Liver (tissue), 9 donors: ENCODE measurements around the gene RAD9B. TPM values are rescaled to one million over a fixed set of nuclear protein-coding genes. Genes with fewer than 3 reads are reported as not detected.

Experiments used
- DNase-seq: peaks from one replicate; pipeline ENCODE4 v3.0.0-alpha.2; 2017; ENCODE audit warnings: low spot score
- H3K27ac ChIP-seq, 2 donors: one replicate each; pipeline ENCODE4 v1.7.0; 2013; ENCODE audit warnings: inconsistent platforms in 2 of 2, low read length in 2 of 2, control low read depth in 1 of 2, low read depth in 1 of 2, mild to moderate bottlenecking in 1 of 2
- H3K27me3 ChIP-seq, 4 donors: one replicate each; pipeline versions ENCODE4 v1.6.1 to v1.7.0; 2013; ENCODE audit warnings: low read length in 3 of 4, inconsistent platforms in 1 of 4, mild to moderate bottlenecking in 1 of 4, moderate library complexity in 1 of 4; ENCODE audit not compliant: control insufficient read depth in 4 of 4, insufficient read depth in 4 of 4
- H3K36me3 ChIP-seq, 4 donors: one replicate each; pipeline versions ENCODE4 v1.6.1 to v1.7.0; 2013; ENCODE audit warnings: low read length in 3 of 4, mild to moderate bottlenecking in 3 of 4, low read depth in 1 of 4, moderate library complexity in 1 of 4; ENCODE audit not compliant: control insufficient read depth in 4 of 4, insufficient read depth in 3 of 4
- H3K4me1 ChIP-seq, 4 donors: one replicate each; pipeline versions ENCODE4 v1.6.1 to v1.7.0; 2013; ENCODE audit warnings: low read length in 3 of 4, mild to moderate bottlenecking in 3 of 4, moderate library complexity in 1 of 4; ENCODE audit not compliant: control insufficient read depth in 4 of 4, insufficient read depth in 4 of 4
- H3K4me3 ChIP-seq, 3 donors: one replicate each; pipeline versions ENCODE4 v1.6.1 to v1.7.0; 2013; ENCODE audit warnings: low read length in 3 of 3, control low read depth in 1 of 3, low read depth in 1 of 3, mild to moderate bottlenecking in 1 of 3
- H3K9ac ChIP-seq, 2 donors: one replicate each; pipeline ENCODE4 v1.7.0; 2013; ENCODE audit warnings: low read length in 2 of 2, mild to moderate bottlenecking in 2 of 2, moderate library complexity in 2 of 2, control low read depth in 1 of 2, low read depth in 1 of 2
- H3K9me3 ChIP-seq, 4 donors: one replicate each; pipeline versions ENCODE4 v1.6.1 to v1.7.0; 2013; ENCODE audit warnings: low read length in 3 of 4; ENCODE audit not compliant: control insufficient read depth in 4 of 4
- EGR1 ChIP-seq, 2 donors: IDR thresholded peaks; 2 replicates each; pipeline ENCODE4 v1.6.1; 2016 to 2018; ENCODE audit warnings: antibody characterized with exemption in 2 of 2, low read depth in 2 of 2
- FOXA1 ChIP-seq: IDR thresholded peaks from 2 replicates; pipeline ENCODE4 v1.6.1; 2016; ENCODE audit warnings: antibody characterized with exemption
- FOXA2 ChIP-seq: IDR thresholded peaks from 2 replicates; pipeline ENCODE4 v1.6.1; 2016; ENCODE audit warnings: antibody characterized with exemption
- GABPA ChIP-seq, 2 donors: IDR thresholded peaks in 1 of 2; conservative IDR thresholded peaks in 1 of 2; 2 replicates each; pipeline ENCODE4 v1.6.1; 2016; ENCODE audit warnings: antibody characterized with exemption in 2 of 2, mild to moderate bottlenecking in 1 of 2, moderate library complexity in 1 of 2
- HNF4G ChIP-seq: IDR thresholded peaks from 2 replicates; pipeline ENCODE4 v1.6.1; 2016; ENCODE audit warnings: antibody characterized with exemption
- JUND ChIP-seq, 2 donors: IDR thresholded peaks; 2 replicates each; pipeline ENCODE4 v1.6.1; 2016; ENCODE audit warnings: antibody characterized with exemption in 2 of 2
- NR2F2 ChIP-seq: IDR thresholded peaks from 2 replicates; pipeline ENCODE4 v1.6.1; 2016; ENCODE audit warnings: antibody characterized with exemption
- RAD21 ChIP-seq, 2 donors: IDR thresholded peaks; 2 replicates each; pipeline ENCODE4 v1.6.1; 2016; ENCODE audit warnings: antibody characterized with exemption in 2 of 2, mild to moderate bottlenecking in 2 of 2
- RXRA ChIP-seq, 2 donors: IDR thresholded peaks; 2 replicates each; pipeline ENCODE4 v1.6.1; 2017 to 2018; ENCODE audit warnings: antibody characterized with exemption in 2 of 2, mild to moderate bottlenecking in 1 of 2
- SP1 ChIP-seq: IDR thresholded peaks from 2 replicates; pipeline ENCODE4 v1.6.1; 2018; ENCODE audit warnings: antibody characterized with exemption, mild to moderate bottlenecking
- TAF1 ChIP-seq: conservative IDR thresholded peaks from 2 replicates; pipeline ENCODE4 v1.6.1; 2016; ENCODE audit warnings: antibody characterized with exemption, mild to moderate bottlenecking
- YY1 ChIP-seq: IDR thresholded peaks from 2 replicates; pipeline ENCODE4 v1.6.1; 2016; ENCODE audit warnings: antibody characterized with exemption, mild to moderate bottlenecking
- WGBS: extraction: QIAGEN DNeasy Blood & Tissue Kit; methylation state at CpG from one replicate; pipeline ENCODE4 v1.1.7; 2013; 5-methylcytosine and 5-hydroxymethylcytosine counted together
- polyA plus RNA-seq, 2 donors: library from polyadenylated mRNA; stranded (reverse) in 1 of 2; unstranded in 1 of 2; fragments of 200-250 nt in 1 of 2; fragments of >200 nt in 1 of 2; fragmentation: Nextera tagmentation in 1 of 2; extraction: Ambion mirVana in 1 of 2; gene quantifications; one replicate each; pipeline versions ENCODE4 v1.2.1 to v1.2.3, GENCODE V29; 2013 to 2015
- total RNA-seq, 2 donors: library from RNA; depleted of rRNA; stranded (reverse); fragments of >200 nt; gene quantifications; one replicate each; pipeline ENCODE4 v1.2.3, GENCODE V29; 2014
- TF ChIP-seq, protein P1 (sequence below): IDR thresholded peaks from 2 replicates; pipeline ENCODE4 v1.6.1; 2016; ENCODE audit warnings: antibody characterized with exemption
- TF ChIP-seq, protein P2 (sequence below): IDR thresholded peaks from 2 replicates; pipeline ENCODE4 v1.6.1; 2016; ENCODE audit warnings: antibody characterized with exemption
- TF ChIP-seq, protein P3 (sequence below): fragments of 150-350 bp; IDR thresholded peaks from 2 replicates; pipeline ENCODE4 v1.5.1; 2017; ENCODE audit warnings: improper control_type of control experiment, low read depth, low read length; ENCODE audit not compliant: missing input control
- TF ChIP-seq, protein P4 (sequence below): IDR thresholded peaks from 2 replicates; pipeline ENCODE4 v1.6.1; 2016; ENCODE audit warnings: antibody characterized with exemption
- donor health status: healthy.
- donor health status: healthy.
- donor health status: healthy.
- donor health status: healthy.
- donor health status: healthy.

RAD9B gene
- total and polyA plus RNA-seq, 4 donors, result 0.14 to 0.56 (median 0.28) TPM

DNA sequence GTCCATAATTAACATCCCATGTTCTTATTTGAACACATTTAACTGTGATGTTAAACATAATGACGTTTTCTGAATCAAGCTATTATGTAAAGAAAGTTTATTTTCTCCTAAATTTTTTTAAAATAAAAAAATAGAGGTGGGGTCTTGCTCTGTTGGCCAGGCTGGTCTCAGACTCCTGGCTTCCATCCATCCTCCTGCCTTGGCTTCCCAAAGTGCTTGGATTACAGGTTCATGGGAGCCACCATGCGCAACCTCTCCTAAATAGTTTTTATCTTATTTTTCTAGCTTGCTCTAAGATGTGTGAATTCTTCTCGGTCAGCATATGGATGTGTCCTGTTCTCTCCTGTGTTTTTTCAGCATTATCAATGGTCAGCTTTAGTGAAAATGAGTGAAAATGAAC, 3.2 kb downstream of the RAD9B start:
- 80% methylated on average over 3 of the region's 3 CpGs for WGBS
- H3K9ac ChIP-seq, result no peak overlapping the region

DNA sequence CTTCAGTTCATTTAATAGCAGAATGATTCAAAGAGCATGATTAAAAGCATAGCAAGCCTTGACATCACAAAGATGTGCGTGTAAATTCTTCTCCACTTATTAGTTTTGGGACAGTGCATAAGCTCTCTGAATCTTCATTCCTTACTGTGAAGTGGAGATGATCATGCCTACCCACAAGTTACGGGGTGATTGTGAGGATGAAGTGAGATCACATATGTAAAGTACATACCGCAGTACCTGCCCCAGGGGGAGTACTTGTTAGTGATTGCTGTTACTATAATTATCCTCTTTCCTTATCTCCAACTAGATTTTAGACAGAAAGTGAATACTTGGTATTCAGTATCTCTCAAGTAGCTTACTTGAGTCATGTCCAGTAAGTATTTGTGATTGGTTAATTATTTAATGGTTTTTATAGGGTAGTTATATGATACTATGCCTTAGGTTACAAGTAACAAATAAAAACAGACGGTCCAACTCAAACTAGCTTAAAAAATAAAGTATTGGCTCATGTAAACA, 6.0 kb downstream of the RAD9B start:
- WGBS, result 95% methylated on average over 4 of the region's 4 CpGs

More for the DNA sequence above, 3.2 kb downstream of the RAD9B start:
- Histone ChIP-seq H3K27ac (no peak overlapping the region), H3K36me3 (no peaks in the 10 kb centered on the region), H3K4me3 (no peak overlapping the region), H3K4me1 (peaks cover 6 to 17% (median 12%) of the 10 kb centered on the region in 4 donors), H3K9me3 (no peaks in the 10 kb centered on the region), H3K27me3 (no peaks in the 10 kb centered on the region)
- DNase-seq, result no peak
- TF ChIP-seq FOXA2 (no peak), GABPA (IDR thresholded peaks at IDR 0.05 in 1 of 2, conservative IDR thresholded peaks at IDR 0.05 in 1 of 2) (no peak), NR2F2 (no peak), YY1 (no peak), TAF1 (no peak), FOXA1 (no peak), EGR1 (IDR thresholded peaks at IDR 0.05; ENCODE audit: low read depth in 2 of 2) (no peak)
- TF ChIP-seq, protein P1, sequence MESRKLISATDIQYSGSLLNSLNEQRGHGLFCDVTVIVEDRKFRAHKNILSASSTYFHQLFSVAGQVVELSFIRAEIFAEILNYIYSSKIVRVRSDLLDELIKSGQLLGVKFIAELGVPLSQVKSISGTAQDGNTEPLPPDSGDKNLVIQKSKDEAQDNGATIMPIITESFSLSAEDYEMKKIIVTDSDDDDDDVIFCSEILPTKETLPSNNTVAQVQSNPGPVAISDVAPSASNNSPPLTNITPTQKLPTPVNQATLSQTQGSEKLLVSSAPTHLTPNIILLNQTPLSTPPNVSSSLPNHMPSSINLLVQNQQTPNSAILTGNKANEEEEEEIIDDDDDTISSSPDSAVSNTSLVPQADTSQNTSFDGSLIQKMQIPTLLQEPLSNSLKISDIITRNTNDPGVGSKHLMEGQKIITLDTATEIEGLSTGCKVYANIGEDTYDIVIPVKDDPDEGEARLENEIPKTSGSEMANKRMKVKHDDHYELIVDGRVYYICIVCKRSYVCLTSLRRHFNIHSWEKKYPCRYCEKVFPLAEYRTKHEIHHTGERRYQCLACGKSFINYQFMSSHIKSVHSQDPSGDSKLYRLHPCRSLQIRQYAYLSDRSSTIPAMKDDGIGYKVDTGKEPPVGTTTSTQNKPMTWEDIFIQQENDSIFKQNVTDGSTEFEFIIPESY, result no peak
- TF ChIP-seq, protein P2, sequence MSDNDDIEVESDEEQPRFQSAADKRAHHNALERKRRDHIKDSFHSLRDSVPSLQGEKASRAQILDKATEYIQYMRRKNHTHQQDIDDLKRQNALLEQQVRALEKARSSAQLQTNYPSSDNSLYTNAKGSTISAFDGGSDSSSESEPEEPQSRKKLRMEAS, result no peak
- TF ChIP-seq, protein P3, sequence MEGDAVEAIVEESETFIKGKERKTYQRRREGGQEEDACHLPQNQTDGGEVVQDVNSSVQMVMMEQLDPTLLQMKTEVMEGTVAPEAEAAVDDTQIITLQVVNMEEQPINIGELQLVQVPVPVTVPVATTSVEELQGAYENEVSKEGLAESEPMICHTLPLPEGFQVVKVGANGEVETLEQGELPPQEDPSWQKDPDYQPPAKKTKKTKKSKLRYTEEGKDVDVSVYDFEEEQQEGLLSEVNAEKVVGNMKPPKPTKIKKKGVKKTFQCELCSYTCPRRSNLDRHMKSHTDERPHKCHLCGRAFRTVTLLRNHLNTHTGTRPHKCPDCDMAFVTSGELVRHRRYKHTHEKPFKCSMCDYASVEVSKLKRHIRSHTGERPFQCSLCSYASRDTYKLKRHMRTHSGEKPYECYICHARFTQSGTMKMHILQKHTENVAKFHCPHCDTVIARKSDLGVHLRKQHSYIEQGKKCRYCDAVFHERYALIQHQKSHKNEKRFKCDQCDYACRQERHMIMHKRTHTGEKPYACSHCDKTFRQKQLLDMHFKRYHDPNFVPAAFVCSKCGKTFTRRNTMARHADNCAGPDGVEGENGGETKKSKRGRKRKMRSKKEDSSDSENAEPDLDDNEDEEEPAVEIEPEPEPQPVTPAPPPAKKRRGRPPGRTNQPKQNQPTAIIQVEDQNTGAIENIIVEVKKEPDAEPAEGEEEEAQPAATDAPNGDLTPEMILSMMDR, result no peak

More for the DNA sequence above, 6.0 kb downstream of the RAD9B start:
- TF ChIP-seq RXRA (IDR thresholded peaks at IDR 0.05), result no peak
- TF ChIP-seq RAD21 (IDR thresholded peaks at IDR 0.05), result no peak
- no peak for TF ChIP-seq TAF1
- no peak for TF ChIP-seq FOXA2
- TF ChIP-seq HNF4G, result no peak
- TF ChIP-seq, protein P3, result no peak
- TF ChIP-seq FOXA1, result no peak
- no peak for TF ChIP-seq YY1
- TF ChIP-seq NR2F2, result no peak
- no peak for TF ChIP-seq EGR1 (IDR thresholded peaks at IDR 0.05; ENCODE audit: low read depth in 2 of 2)
- TF ChIP-seq, protein P4, sequence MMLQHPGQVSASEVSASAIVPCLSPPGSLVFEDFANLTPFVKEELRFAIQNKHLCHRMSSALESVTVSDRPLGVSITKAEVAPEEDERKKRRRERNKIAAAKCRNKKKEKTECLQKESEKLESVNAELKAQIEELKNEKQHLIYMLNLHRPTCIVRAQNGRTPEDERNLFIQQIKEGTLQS, result no peak
- TF ChIP-seq JUND (IDR thresholded peaks at IDR 0.05), result no peak
- TF ChIP-seq, protein P2, result no peak
- no peak for TF ChIP-seq GABPA (IDR thresholded peaks at IDR 0.05 in 1 of 2, conservative IDR thresholded peaks at IDR 0.05 in 1 of 2)
- no peak for TF ChIP-seq SP1
- Histone ChIP-seq H3K9ac (no peak overlapping the region), H3K36me3 (no peaks in the 10 kb centered on the region), H3K9me3 (no peaks in the 10 kb centered on the region), H3K27me3 (no peaks in the 10 kb centered on the region), H3K4me1 (no peaks in the 10 kb centered on the region), H3K27ac (no peak overlapping the region), H3K4me3 (no peak overlapping the region)
- no peak for DNase-seq
